B cell (primary cell): ENCODE results near the gene FSD1. TPM values are rescaled to one million over a fixed set of nuclear protein-coding genes. Genes with fewer than 3 reads are reported as not detected.

Experiments
- ATAC-seq: fragments of 200-7000 bp; cut with Tn5 transposase; one replicate; pipeline ENCODE4 v1.10.0; 2021; ENCODE audit warnings: low read depth, mild to moderate bottlenecking, moderate number of reproducible peaks, moderate library complexity
- CTCF ChIA-PET: fragments of 350-600 bp; sonication (Branson Sonifier 250); formaldehyde crosslinking; loops from one replicate; lab custom pipeline; 2021; ENCODE audit warnings: antibody characterized with exemption, inconsistent platforms; lab: Charles Lee
- POLR2A ChIA-PET: fragments of 350-600 bp; sonication (Branson Sonifier 250); formaldehyde crosslinking; loops from one replicate; lab custom pipeline; 2021; ENCODE audit warnings: antibody characterized with exemption; lab: Charles Lee
- DNase-seq: peaks from one replicate; pipeline ENCODE4 v3.0.0; 2013
- H2AFZ ChIP-seq: 2 replicates; pipeline ENCODE4 v1.6.1; 2012; ENCODE audit warnings: mild to moderate bottlenecking, low read depth, low read length; ENCODE audit not compliant: insufficient read depth, poor library complexity, severe bottlenecking
- H3K27ac ChIP-seq, 2 donors: 1 replicate in 1 of 2; 2 replicates in 1 of 2; pipeline ENCODE4 v1.5.1; 2012 to 2013; ENCODE audit warnings: low read length in 2 of 2, mild to moderate bottlenecking in 2 of 2, moderate library complexity in 1 of 2
- H3K27me3 ChIP-seq, 4 experiments: fragments of 200-600 bp in 1 of 4; sonication (generic) in 1 of 4; replicated peaks in 1 of 4; 1 replicate in 2 of 4; 2 replicates in 2 of 4; pipeline versions ENCODE4 v1.6.1 to v1.7.0; 2013 to 2016; ENCODE audit warnings: low read length in 3 of 4, mild to moderate bottlenecking in 2 of 4, mixed read lengths in 1 of 4, moderate library complexity in 1 of 4; ENCODE audit not compliant: insufficient read depth in 4 of 4, control insufficient read depth in 3 of 4; ENCODE audit errors: control extremely low read depth in 1 of 4
- H3K36me3 ChIP-seq, 2 experiments: replicated peaks in 1 of 2; 1 replicate in 1 of 2; 2 replicates in 1 of 2; pipeline versions ENCODE4 v1.6.1 to v1.7.1; 2013; ENCODE audit warnings: low read length in 1 of 2; ENCODE audit not compliant: insufficient read depth in 2 of 2, control insufficient read depth in 1 of 2; ENCODE audit errors: control extremely low read depth in 1 of 2, extremely low read depth in 1 of 2
- H3K4me1 ChIP-seq, 2 donors: fragments of 200-600 bp in 1 of 2; sonication (generic) in 1 of 2; 1 replicate in 1 of 2; 2 replicates in 1 of 2; pipeline versions ENCODE4 v1.5.1 to v1.6.1; 2013 to 2017; ENCODE audit warnings: low read length in 2 of 2; ENCODE audit not compliant: control insufficient read depth in 2 of 2, insufficient read depth in 2 of 2
- H3K4me2 ChIP-seq: replicated peaks from 2 replicates; pipeline ENCODE3; 2012; ENCODE audit warnings: mild to moderate bottlenecking, low read depth, low read length; ENCODE audit not compliant: poor library complexity, severe bottlenecking
- H3K4me3 ChIP-seq, 5 experiments: fragments of 200-600 bp in 1 of 5; sonication (generic) in 1 of 5; 1 replicate in 3 of 5; 2 replicates in 2 of 5; pipeline versions ENCODE4 v1.5.1 to v1.7.0; 2011 to 2016; ENCODE audit warnings: low read length in 4 of 5, mild to moderate bottlenecking in 4 of 5, low read depth in 2 of 5, control low read depth in 1 of 5, moderate library complexity in 1 of 5; ENCODE audit not compliant: insufficient read depth in 1 of 5; ENCODE audit errors: control extremely low read depth in 1 of 5, extremely low read depth in 1 of 5
- H3K79me2 ChIP-seq: fragments of 200-600 bp; sonication (generic); one replicate; pipeline ENCODE4 v1.6.0; 2016; ENCODE audit warnings: low read length; ENCODE audit not compliant: control insufficient read depth, insufficient read depth
- H3K9ac ChIP-seq: fragments of 200-600 bp; sonication (generic); 2 replicates; pipeline ENCODE4 v1.6.1; 2017; ENCODE audit warnings: mild to moderate bottlenecking, low read length, moderate library complexity
- H3K9me3 ChIP-seq, 3 donors: one replicate each; pipeline versions ENCODE4 v1.6.1 to v1.7.1; 2013; ENCODE audit warnings: low read length in 2 of 3; ENCODE audit not compliant: control insufficient read depth in 2 of 3, insufficient read depth in 1 of 3; ENCODE audit errors: control extremely low read depth in 1 of 3
- H4K20me1 ChIP-seq: 2 replicates; pipeline ENCODE4 v1.6.0; 2012; ENCODE audit warnings: mild to moderate bottlenecking, low read length; ENCODE audit not compliant: insufficient read depth, control insufficient read depth, poor library complexity, severe bottlenecking
- H3K27ac Mint-ChIP-seq: one replicate; pipeline ENCODE4 v1.8.0; 2021; ENCODE audit warnings: mixed read lengths
- H3K27me3 Mint-ChIP-seq: one replicate; pipeline ENCODE4 v1.8.0; 2021; ENCODE audit warnings: mixed read lengths
- H3K4me1 Mint-ChIP-seq: one replicate; pipeline ENCODE4 v1.8.0; 2021; ENCODE audit warnings: mixed read lengths
- H3K4me3 Mint-ChIP-seq: one replicate; pipeline ENCODE4 v1.8.0; 2021; ENCODE audit warnings: mixed read lengths
- H3K9me3 Mint-ChIP-seq: one replicate; pipeline ENCODE4 v1.8.0; 2022; ENCODE audit warnings: mixed read lengths; ENCODE audit not compliant: insufficient read depth
- EZH2 ChIP-seq: IDR thresholded peaks from 2 replicates; pipeline ENCODE4 v1.6.1; 2012; ENCODE audit warnings: borderline replicate concordance, low read depth, mild to moderate bottlenecking, moderate library complexity, low read length; ENCODE audit not compliant: insufficient read depth, poor library complexity, severe bottlenecking
- WGBS: methylation state at CpG from one replicate; pipeline ENCODE4 v1.1.5; 2013; ENCODE audit warnings: missing lambda C conversion rate; ENCODE audit not compliant: insufficient coverage; 5-methylcytosine and 5-hydroxymethylcytosine counted together
- intact Hi-C: fragments of 100-400 bp; cut with micrococcal nuclease; formaldehyde crosslinking; loops from one replicate; pipeline ENCODE4 v1.10.0; 2022
- polyA plus RNA-seq: library from polyadenylated mRNA; depleted of rRNA; stranded (reverse); fragments of >200 nt; gene quantifications from 2 replicates; pipeline ENCODE4 v1.2.3, GENCODE V29; 2012
- total RNA-seq, 2 donors: library from RNA; stranded (reverse); fragments of 120-200 nt in 1 of 2; gene quantifications; 1 replicate in 1 of 2; 2 replicates in 1 of 2; pipeline versions ENCODE4 v1.2.3 to v1.2.4, GENCODE V29; 2013 to 2022
- TF ChIP-seq, protein P1 (sequence below): fragments of 200-600 bp; IDR thresholded peaks from one replicate; pipeline ENCODE4 v1.8.0; 2022; ENCODE audit warnings: antibody characterized with exemption, mild to moderate bottlenecking

The FSD1 gene
- total and polyA plus RNA-seq, 2 donors (not counting 1 experiment from before 2014, with no cell fraction given) = 2.7 to 2.8 TPM

DNA sequence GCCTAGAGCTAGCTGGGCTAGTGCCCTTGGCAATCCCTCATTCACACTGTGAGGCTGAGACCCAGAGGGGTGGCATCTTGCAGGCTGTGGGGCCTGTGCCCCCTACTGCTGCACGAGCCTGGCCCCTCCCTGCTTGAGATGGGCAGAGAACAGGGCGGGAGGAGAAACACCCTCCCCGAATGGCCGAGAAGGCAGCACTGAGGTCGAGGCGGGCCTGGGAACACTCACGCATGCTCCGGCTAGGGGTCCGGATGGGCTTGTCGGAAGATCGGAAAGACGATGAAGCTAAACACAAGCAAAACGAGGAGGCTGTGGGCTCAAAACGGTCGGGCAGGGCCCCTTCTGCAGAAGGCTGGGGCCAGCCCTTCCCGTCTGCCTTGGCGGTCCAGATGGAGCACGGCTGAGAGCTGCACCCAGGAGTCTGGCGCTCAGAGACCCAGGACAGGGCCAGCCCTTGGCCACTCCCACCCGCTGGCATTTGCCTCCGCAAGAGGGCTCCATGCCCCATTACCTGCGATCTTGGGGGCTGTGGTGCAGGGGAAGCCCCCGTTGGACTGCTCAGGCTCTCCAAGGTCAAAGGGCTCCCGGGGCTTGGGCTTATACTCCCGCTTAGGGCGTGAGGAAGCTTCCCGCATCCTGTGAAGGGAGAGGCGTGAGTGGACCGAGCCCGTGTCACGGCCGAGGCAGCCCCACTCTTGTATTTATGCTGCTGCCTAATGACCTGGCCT, 57.9 kb downstream of the FSD1 start:
- Histone ChIP-seq H4K20me1 (no peaks in the 10 kb centered on the region), H3K27ac (no peak overlapping the region), H3K36me3 (peaks cover 0 to 64% of the 10 kb centered on the region in 2 experiments), H3K79me2 (no peaks in the 10 kb centered on the region), H2AFZ (no peak overlapping the region), H3K4me2 (no peak overlapping the region), H3K9ac (no peak overlapping the region), H3K27me3 (no peaks in the 10 kb centered on the region), H3K4me1 (no peaks in the 10 kb centered on the region), H3K9me3 (no peaks in the 10 kb centered on the region), H3K4me3 (no peak overlapping the region)
- peaks cover 2% of the 10 kb centered on the region for H3K4me1 Mint-ChIP-seq
- peak; percentile 25 for DNase-seq
- WGBS = 93% methylated on average over 32 of the region's 32 CpGs
- H3K27me3 Mint-ChIP-seq = no peaks in the 10 kb centered on the region
- H3K9me3 Mint-ChIP-seq = no peaks in the 10 kb centered on the region
- intact Hi-C loops = loop anchor here (2.0 kb wide), 1 partner anchor 17 kb away; no protein-coding TSS in a partner anchor
- POLR2A ChIA-PET = interaction anchor here (1.2 to 1.4 kb wide), 3 partner anchors 9 to 38 kb away, joined by 3 read pairs; partner anchors contain the start of gene SH3GL1
- H3K4me3 Mint-ChIP-seq = no peak overlapping the region
- CTCF ChIA-PET = interaction anchor here (1.0 to 1.9 kb wide), 2 partner anchors 10 to 18 kb away, joined by 3 to 5 read pairs; no protein-coding TSS in a partner anchor
- no peak overlapping the region for H3K27ac Mint-ChIP-seq
- no peak for ATAC-seq
- TF ChIP-seq, protein P1, sequence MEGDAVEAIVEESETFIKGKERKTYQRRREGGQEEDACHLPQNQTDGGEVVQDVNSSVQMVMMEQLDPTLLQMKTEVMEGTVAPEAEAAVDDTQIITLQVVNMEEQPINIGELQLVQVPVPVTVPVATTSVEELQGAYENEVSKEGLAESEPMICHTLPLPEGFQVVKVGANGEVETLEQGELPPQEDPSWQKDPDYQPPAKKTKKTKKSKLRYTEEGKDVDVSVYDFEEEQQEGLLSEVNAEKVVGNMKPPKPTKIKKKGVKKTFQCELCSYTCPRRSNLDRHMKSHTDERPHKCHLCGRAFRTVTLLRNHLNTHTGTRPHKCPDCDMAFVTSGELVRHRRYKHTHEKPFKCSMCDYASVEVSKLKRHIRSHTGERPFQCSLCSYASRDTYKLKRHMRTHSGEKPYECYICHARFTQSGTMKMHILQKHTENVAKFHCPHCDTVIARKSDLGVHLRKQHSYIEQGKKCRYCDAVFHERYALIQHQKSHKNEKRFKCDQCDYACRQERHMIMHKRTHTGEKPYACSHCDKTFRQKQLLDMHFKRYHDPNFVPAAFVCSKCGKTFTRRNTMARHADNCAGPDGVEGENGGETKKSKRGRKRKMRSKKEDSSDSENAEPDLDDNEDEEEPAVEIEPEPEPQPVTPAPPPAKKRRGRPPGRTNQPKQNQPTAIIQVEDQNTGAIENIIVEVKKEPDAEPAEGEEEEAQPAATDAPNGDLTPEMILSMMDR = no peak
- TF ChIP-seq EZH2 = no peak
